Effector CD4-positive, alpha-beta T cell (primary cell): ENCODE results near the gene VN1R5.

ENCODE experiments used
- DNase-seq: peaks from one replicate; pipeline ENCODE4 v3.0.0-alpha.2; 2020

The VN1R5 gene

DNA sequence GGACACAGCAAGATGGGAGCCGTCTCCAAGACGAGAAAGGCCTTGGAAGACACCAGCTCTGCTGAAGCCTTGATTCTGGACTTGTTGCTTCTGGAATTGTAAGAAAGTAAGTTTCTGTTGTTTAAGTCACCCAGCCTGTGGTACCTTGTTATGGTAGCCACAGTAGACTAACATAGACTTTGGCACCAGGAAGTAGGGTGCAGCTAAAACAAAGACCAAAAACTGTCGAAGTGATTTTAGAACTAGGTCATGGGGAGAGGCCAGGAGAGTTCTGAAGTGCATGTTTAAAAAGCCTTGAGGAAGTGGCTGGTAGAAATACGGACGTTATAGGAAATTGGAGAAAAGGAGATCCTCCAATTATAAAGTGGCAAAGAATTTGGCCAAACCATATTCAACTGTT, 47.3 kb downstream of the VN1R5 start:
- DNase-seq: no peak

DNA sequence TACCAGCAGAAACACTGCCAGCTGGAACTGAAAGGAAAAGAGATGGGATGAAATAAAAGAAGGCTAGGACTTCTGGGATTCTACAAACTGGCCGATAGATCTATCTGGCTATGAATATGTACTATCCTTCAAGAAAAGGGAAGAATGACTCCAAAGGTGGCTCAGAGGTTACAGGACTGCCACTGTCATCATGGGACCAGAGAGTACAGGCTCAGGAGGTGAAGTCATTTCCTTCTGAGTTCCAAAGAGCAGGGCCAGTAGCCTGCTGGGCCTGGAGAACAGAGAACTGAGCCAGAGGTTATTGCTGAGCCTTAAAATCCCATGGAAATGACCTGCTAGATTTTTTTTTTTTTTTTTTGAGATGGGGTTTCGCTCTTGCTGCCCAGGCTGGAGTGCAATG, 48.2 kb downstream of the VN1R5 start:
- DNase-seq: no peak
